Natural killer cell (primary cell): ENCODE results near the gene AGPAT4. TPM values are rescaled to one million over a fixed set of nuclear protein-coding genes. Genes with fewer than 3 reads are reported as not detected.

Experiments
- ATAC-seq, 3 donors: fragments of 150-1000 bp in 2 of 3; fragments of 200-7000 bp in 1 of 3; cut with Tn5 transposase; 1 replicate in 1 of 3; 2 replicates in 2 of 3; pipeline ENCODE4 v1.10.0; 2021; ENCODE audit warnings: mild to moderate bottlenecking in 2 of 3, moderate library complexity in 2 of 3
- DNase-seq, 2 donors: peaks; one replicate each; pipeline versions ENCODE4 v3.0.0 to v3.0.0-alpha.2; 2013 to 2021; ENCODE audit warnings: mixed read lengths in 1 of 2
- H3K27ac ChIP-seq: one replicate; pipeline ENCODE4 v1.5.1; 2013; ENCODE audit warnings: mild to moderate bottlenecking, low read length
- H3K27me3 ChIP-seq: one replicate; pipeline ENCODE4 v1.6.1; 2013; ENCODE audit warnings: low read length; ENCODE audit not compliant: control insufficient read depth, insufficient read depth
- H3K36me3 ChIP-seq: one replicate; pipeline ENCODE4 v1.6.1; 2013; ENCODE audit warnings: low read length; ENCODE audit not compliant: control insufficient read depth, insufficient read depth
- H3K4me1 ChIP-seq: one replicate; pipeline ENCODE4 v1.6.1; 2013; ENCODE audit warnings: low read length; ENCODE audit not compliant: control insufficient read depth, insufficient read depth
- H3K4me3 ChIP-seq: one replicate; pipeline ENCODE4 v1.5.1; 2013; ENCODE audit warnings: low read length
- H3K9me3 ChIP-seq: one replicate; pipeline ENCODE4 v1.6.1; 2013; ENCODE audit warnings: low read length; ENCODE audit not compliant: control insufficient read depth, insufficient read depth
- H3K27ac Mint-ChIP-seq, 2 donors: one replicate each; pipeline ENCODE4 v1.8.0; 2022; ENCODE audit warnings: mild to moderate bottlenecking in 2 of 2, mixed read lengths in 2 of 2, moderate library complexity in 1 of 2
- H3K27me3 Mint-ChIP-seq, 2 donors: one replicate each; pipeline ENCODE4 v1.8.0; 2022; ENCODE audit warnings: low read depth in 2 of 2, mixed read lengths in 2 of 2
- H3K36me3 Mint-ChIP-seq: one replicate; pipeline ENCODE4 v1.8.0; 2022; ENCODE audit warnings: mixed read lengths
- H3K4me1 Mint-ChIP-seq, 2 donors: one replicate each; pipeline ENCODE4 v1.8.0; 2022; ENCODE audit warnings: mixed read lengths in 2 of 2
- H3K4me3 Mint-ChIP-seq: one replicate; pipeline ENCODE4 v1.8.0; 2022; ENCODE audit warnings: mild to moderate bottlenecking, moderate library complexity, mixed read lengths
- H3K9me3 Mint-ChIP-seq, 2 donors: one replicate each; pipeline ENCODE4 v1.8.0; 2022; ENCODE audit warnings: mixed read lengths in 2 of 2
- CTCF ChIP-seq: fragments of 200-600 bp; IDR thresholded peaks from one replicate; pipeline ENCODE4 v1.8.0; 2022; ENCODE audit warnings: antibody characterized with exemption
- WGBS: methylation state at CpG from one replicate; pipeline ENCODE4 v1.1.7; 2013; ENCODE audit warnings: missing lambda C conversion rate; ENCODE audit not compliant: insufficient coverage; 5-methylcytosine and 5-hydroxymethylcytosine counted together
- intact Hi-C: fragments of 100-400 bp; cut with micrococcal nuclease; formaldehyde crosslinking; loops from one replicate; pipeline ENCODE4 v1.14.2; 2022
- total RNA-seq, 4 donors: library from RNA; stranded (reverse); fragments of 120-200 nt in 1 of 4; gene quantifications; one replicate each; pipeline versions ENCODE4 v1.2.3 to v1.2.4, GENCODE V29; 2013 to 2022

The AGPAT4 gene
- total RNA-seq, 3 donors from 2014 or later (not counting 1 experiment from before 2014, with no cell fraction given), result 24.5 to 38.1 (median 25.8) TPM

- H3K4me1 Mint-ChIP-seq, result peaks cover 32 to 40% of the 10 kb centered on the region in 2 donors
- intact Hi-C loops, result no loop called here
- no peaks in the 10 kb centered on the region for H3K27me3 ChIP-seq
- no peak overlapping the region for H3K27ac Mint-ChIP-seq
- WGBS, result 88% methylated on average over 3 of the region's 5 CpGs
- TF ChIP-seq CTCF, result no peak
- no peak overlapping the region for H3K4me3 ChIP-seq
- H3K4me3 Mint-ChIP-seq, result no peak overlapping the region
- H3K9me3 ChIP-seq, result no peaks in the 10 kb centered on the region
- DNase-seq (no peak), ATAC-seq (no peak)
- peaks cover 13% of the 10 kb centered on the region for H3K36me3 Mint-ChIP-seq
- no peaks in the 10 kb centered on the region for H3K9me3 Mint-ChIP-seq
- H3K36me3 ChIP-seq, result no peaks in the 10 kb centered on the region
- H3K27me3 Mint-ChIP-seq, result peaks cover 8 to 39% of the 10 kb centered on the region in 2 donors
- no peak overlapping the region for H3K27ac ChIP-seq
- H3K4me1 ChIP-seq, result peaks cover 26% of the 10 kb centered on the region
These were observed 35.4 kb downstream of the AGPAT4 start for GRCh38 chr6:161238500-161238899.

GRCh38 chr6:161238081-161238480 is 35.8 kb downstream of the AGPAT4 start:
- Histone ChIP-seq H3K27ac (no peak overlapping the region), H3K4me1 (peaks cover 22% of the 10 kb centered on the region), H3K9me3 (no peaks in the 10 kb centered on the region), H3K27me3 (no peaks in the 10 kb centered on the region), H3K4me3 (no peak overlapping the region), H3K36me3 (no peaks in the 10 kb centered on the region)
- DNase-seq, result no peak
- H3K4me1 Mint-ChIP-seq, result peaks cover 28 to 36% of the 10 kb centered on the region in 2 donors
- WGBS, result 94% methylated on average over 6 of the region's 6 CpGs
- no peak for ATAC-seq
- H3K36me3 Mint-ChIP-seq, result peaks cover 13% of the 10 kb centered on the region
- TF ChIP-seq CTCF, result no peak
- intact Hi-C loops, result no loop called here
- H3K9me3 Mint-ChIP-seq, result no peaks in the 10 kb centered on the region
- H3K27me3 Mint-ChIP-seq, result peaks cover 8 to 38% of the 10 kb centered on the region in 2 donors
- H3K4me3 Mint-ChIP-seq, result no peak overlapping the region
- H3K27ac Mint-ChIP-seq, result no peak overlapping the region

GRCh38 chr6:161237176-161237575 is 36.7 kb downstream of the AGPAT4 start:
- intact Hi-C loops, result no loop called here
- Mint-ChIP-seq H3K4me3 (no peak overlapping the region), H3K27me3 (peaks cover 8 to 38% of the 10 kb centered on the region in 2 donors), H3K4me1 (peaks cover 19 to 27% of the 10 kb centered on the region in 2 donors), H3K27ac (peak overlapping the region in 1 of 2 donors; percentile 35), H3K36me3 (peaks cover 13% of the 10 kb centered on the region), H3K9me3 (no peaks in the 10 kb centered on the region)
- H3K36me3 ChIP-seq, result no peaks in the 10 kb centered on the region
- DNase-seq, result no peak
- H3K4me1 ChIP-seq, result peaks cover 13% of the 10 kb centered on the region
- no peak overlapping the region for H3K27ac ChIP-seq
- ATAC-seq, result no peak
- no peaks in the 10 kb centered on the region for H3K9me3 ChIP-seq
- H3K4me3 ChIP-seq, result no peak overlapping the region
- 100% methylated on average over 1 of the region's 1 CpG for WGBS
- TF ChIP-seq CTCF, result no peak
- no peaks in the 10 kb centered on the region for H3K27me3 ChIP-seq
